Measurements from ENCODE around the gene DDX42. TPM values are rescaled to one million over a fixed set of nuclear protein-coding genes. Genes with fewer than 3 reads are reported as not detected.
A peak's percentile ranks its signal among the peaks of the same experiment; 100 is the strongest.

The DDX42 gene
- total RNA-seq, 1 donor, result 76.3 TPM

GRCh38 chr17:63764716-63765115 is 9.3 kb upstream of the DDX42 start:
- DNase-seq (ENCODE audit: low read depth), result no peak
- H3K4me3 ChIP-seq (ENCODE audit: low read depth, low read length), result no peak overlapping the region
- TF ChIP-seq CTCF (IDR thresholded peaks at IDR 0.05; ENCODE audit: insufficient read depth, low read length), result no peak

- DNase-seq (ENCODE audit: low read depth), result no peak
- no peak for TF ChIP-seq CTCF (IDR thresholded peaks at IDR 0.05; ENCODE audit: insufficient read depth, low read length)
- no peak overlapping the region for H3K4me3 ChIP-seq (ENCODE audit: low read depth, low read length)
Observed at GRCh38 chr17:63766754-63767153, 7.2 kb upstream of the DDX42 start.

- TF ChIP-seq CTCF (IDR thresholded peaks at IDR 0.05; ENCODE audit: insufficient read depth, low read length), result no peak
- H3K4me3 ChIP-seq (ENCODE audit: low read depth, low read length), result no peak overlapping the region
- no peak for DNase-seq (ENCODE audit: low read depth)
Observed at GRCh38 chr17:63768433-63768832, 5.5 kb upstream of the DDX42 start.

- peak; percentile 28 for DNase-seq (ENCODE audit: low read depth)
- no peak for TF ChIP-seq CTCF (IDR thresholded peaks at IDR 0.05; ENCODE audit: insufficient read depth, low read length)
- H3K4me3 ChIP-seq (ENCODE audit: low read depth, low read length), result peak overlapping the region; percentile 90
Observed at GRCh38 chr17:63772801-63773271, 1.1 kb upstream of the DDX42 start.

- peak; percentile 99 for DNase-seq (ENCODE audit: low read depth)
- TF ChIP-seq CTCF (IDR thresholded peaks at IDR 0.05; ENCODE audit: insufficient read depth, low read length), result no peak
- peak within 1 kb of the TSS; percentile 90 for H3K4me3 ChIP-seq (ENCODE audit: low read depth, low read length)
Observed at GRCh38 chr17:63773272-63774140, 464 bp upstream of the DDX42 start, which contains the start of gene CCDC47. Gene CCDC47 (minus strand): TSS chr17:63773597. CDS start chr17:63766175, 7,422 bp downstream.

GRCh38 chr17:63774969-63775265 is 947 bp downstream of the DDX42 start:
- TF ChIP-seq CTCF (IDR thresholded peaks at IDR 0.05; ENCODE audit: insufficient read depth, low read length), result no peak
- H3K4me3 ChIP-seq (ENCODE audit: low read depth, low read length), result peak overlapping the region; percentile 90
- peak; percentile 23 for DNase-seq (ENCODE audit: low read depth)

Data from fibroblast of the aortic adventitia (primary cell).